D721Med (cell line): ENCODE data around the gene FLNB.

Experiments used
- DNase-seq: peaks from one replicate; pipeline ENCODE4 v3.0.0; 2011; ENCODE audit warnings: low spot score; ENCODE audit not compliant: insufficient read length
- FAIRE-seq: peaks from 2 replicates; lab custom pipeline; 2011; peaks lifted over from hg19 to GRCh38; lab: Jason Lieb, UNC
- TF ChIP-seq, protein P1 (sequence below): IDR thresholded peaks from 2 replicates; pipeline ENCODE4 v1.5.1; 2012; ENCODE audit warnings: mild to moderate bottlenecking, control low read depth; ENCODE audit not compliant: insufficient read depth; ENCODE audit errors: missing control alignments

FLNB gene

DNA sequence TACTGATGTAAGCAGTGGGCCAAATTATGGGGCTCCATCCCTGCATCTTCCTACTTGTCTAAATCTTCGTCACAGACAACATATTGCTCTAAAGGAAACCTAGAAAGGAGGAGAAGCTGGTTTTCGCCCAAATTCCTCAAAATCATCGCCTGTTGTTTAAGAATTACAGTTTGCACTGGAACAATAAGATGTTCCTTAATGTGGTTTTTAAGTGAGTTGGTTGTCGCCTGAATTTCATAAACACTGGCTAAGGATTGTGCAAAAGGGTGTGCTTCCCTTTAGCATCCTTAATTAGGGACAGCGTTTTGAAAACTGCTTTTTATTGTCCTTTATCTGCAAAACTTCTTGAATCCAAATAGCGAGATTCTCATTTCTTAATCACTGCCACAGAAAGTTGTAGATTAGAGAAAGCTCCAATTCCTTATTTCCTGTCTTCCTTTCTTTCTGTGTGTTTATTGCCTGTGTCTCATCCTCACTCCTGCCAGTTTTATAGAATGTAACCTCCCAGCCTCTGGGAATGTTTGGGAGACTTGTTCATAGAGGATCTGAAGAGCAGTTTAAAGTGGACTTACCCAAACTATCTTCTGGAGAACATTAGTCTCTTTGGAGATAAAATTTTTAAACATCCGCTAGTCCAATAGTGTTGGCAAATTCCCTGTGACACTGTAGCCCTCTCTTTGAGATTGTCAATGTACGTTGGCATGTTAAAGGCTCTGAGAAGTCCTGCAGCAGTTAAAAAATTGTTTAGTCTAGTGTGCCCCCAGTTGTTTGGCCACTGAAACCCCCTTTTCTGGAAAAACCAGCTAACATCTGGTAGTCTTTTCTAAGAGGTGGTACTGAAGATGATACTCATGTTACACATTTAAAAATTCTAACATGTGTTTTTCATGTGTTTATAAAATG is 50.4 kb downstream of the FLNB start:
- no peak for DNase-seq
- TF ChIP-seq, protein P1, sequence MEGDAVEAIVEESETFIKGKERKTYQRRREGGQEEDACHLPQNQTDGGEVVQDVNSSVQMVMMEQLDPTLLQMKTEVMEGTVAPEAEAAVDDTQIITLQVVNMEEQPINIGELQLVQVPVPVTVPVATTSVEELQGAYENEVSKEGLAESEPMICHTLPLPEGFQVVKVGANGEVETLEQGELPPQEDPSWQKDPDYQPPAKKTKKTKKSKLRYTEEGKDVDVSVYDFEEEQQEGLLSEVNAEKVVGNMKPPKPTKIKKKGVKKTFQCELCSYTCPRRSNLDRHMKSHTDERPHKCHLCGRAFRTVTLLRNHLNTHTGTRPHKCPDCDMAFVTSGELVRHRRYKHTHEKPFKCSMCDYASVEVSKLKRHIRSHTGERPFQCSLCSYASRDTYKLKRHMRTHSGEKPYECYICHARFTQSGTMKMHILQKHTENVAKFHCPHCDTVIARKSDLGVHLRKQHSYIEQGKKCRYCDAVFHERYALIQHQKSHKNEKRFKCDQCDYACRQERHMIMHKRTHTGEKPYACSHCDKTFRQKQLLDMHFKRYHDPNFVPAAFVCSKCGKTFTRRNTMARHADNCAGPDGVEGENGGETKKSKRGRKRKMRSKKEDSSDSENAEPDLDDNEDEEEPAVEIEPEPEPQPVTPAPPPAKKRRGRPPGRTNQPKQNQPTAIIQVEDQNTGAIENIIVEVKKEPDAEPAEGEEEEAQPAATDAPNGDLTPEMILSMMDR, result no peak
- no peak for FAIRE-seq

GRCh38 chr3:58059349-58060321 is 51.4 kb downstream of the FLNB start:
- FAIRE-seq (no peak), DNase-seq (no peak)
- TF ChIP-seq, protein P1, result no peak

DNA sequence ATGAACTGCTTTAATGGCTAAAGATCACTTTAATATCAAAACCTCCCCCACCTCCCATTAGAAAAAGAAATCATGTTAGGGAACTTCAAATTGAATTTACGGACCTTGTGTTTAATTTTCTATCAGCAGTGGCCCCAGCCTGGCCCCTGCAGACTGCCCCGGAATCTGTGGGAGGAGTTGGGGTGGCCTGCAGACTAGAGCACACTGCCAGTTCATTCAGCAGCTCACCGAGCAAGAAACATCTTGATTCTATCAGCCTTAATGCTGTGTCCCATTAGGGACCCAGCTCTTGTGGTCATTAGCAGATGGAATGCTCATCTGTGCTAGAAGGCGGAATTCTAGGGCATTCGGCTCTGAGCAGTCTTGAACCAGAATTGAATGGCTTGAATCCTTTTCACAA is 54.2 kb downstream of the FLNB start:
- DNase-seq (no peak), FAIRE-seq (no peak)
- TF ChIP-seq, protein P1, result no peak

DNA sequence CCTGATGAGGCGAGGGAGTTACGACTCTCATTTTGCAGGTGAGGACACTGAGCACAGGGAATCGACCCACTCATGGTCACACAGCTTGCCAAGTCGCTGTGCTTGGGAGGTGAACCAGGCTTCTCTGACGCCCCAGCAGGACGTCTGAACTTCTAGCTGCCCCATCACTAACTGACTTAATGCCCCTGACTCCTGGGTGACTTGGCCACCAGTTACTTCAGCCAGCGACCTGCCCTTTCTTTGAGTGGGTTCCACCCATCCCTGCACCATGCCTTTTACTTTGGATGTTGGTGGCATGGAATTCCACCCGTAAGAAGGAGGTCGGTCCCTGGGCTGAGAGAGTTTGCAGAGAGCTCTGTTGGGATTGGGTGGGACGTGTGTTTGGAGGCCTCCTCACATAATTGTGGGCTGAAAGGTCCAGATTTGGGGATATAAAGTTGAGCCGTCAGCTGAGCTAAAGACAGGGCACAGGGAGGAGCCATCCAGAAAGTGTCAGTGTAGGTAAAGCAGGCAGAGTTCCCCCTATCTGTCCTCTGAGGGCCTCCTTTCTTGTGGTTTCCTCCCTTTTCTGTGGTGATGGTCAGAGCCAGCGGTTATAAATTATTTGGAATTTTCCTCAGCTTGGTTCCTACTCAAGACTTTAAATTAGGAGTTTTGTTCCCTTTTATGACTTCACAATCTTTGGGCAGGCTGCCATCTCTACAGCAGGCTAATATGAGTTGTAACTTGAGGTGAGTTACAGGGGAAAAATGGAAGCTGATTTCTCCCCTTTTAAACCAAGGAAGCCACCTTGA is 55.0 kb downstream of the FLNB start:
- DNase-seq, result no peak
- TF ChIP-seq, protein P1, result no peak
- FAIRE-seq, result no peak

GRCh38 chr3:58064923-58065638 is 56.9 kb downstream of the FLNB start:
- DNase-seq (no peak), FAIRE-seq (no peak)
- TF ChIP-seq, protein P1, result no peak

DNA sequence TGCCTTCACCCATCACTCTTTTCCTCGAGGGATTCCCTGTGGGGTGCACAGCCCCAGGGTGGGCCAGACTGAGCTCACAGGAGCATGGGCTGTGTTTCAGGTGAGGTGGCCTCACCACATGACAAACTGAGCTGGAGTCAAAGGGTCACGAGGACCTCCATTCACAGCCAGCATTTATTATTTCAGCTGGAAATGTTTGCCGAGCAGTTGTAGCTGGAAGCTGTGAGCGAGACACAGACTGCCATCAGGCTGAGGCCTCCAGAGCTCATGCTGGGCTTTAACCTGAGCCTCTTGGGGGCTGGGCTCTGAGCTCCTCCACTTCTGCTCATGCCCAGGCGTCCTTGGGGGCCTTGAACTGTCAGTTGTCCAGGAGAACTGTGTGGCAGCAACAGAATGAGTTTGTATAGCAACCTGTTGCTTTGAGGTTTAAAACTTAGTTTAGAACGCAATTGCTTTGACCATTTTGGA is 57.5 kb downstream of the FLNB start:
- no peak for FAIRE-seq
- TF ChIP-seq, protein P1, result no peak

More for the DNA sequence above, 57.5 kb downstream of the FLNB start:
- no peak for DNase-seq
